Fibroblast of the aortic adventitia (primary cell): Measurements from ENCODE around the gene RBM41. TPM values are rescaled to one million over a fixed set of nuclear protein-coding genes. Genes with fewer than 3 reads are reported as not detected.

Experiments
- DNase-seq: peaks from one replicate; pipeline ENCODE4 v3.0.0-alpha.2; 2010; ENCODE audit warnings: low read depth
- H3K4me3 ChIP-seq: 2 replicates; pipeline ENCODE4 v1.5.1; 2011; ENCODE audit warnings: low read depth, mild to moderate bottlenecking, control low read depth, low read length, moderate library complexity
- CTCF ChIP-seq: IDR thresholded peaks from 2 replicates; pipeline ENCODE4 v1.5.1; 2011; ENCODE audit warnings: mild to moderate bottlenecking, low read length, control low read depth, inconsistent platforms; ENCODE audit not compliant: insufficient read depth
- total RNA-seq: library from RNA; depleted of rRNA; stranded (reverse); fragments of >200 nt; gene quantifications from 2 replicates; pipeline ENCODE4 v1.2.3, GENCODE V29; 2012; ENCODE audit warnings: low replicate concordance

Gene RBM41
- total RNA-seq, 1 donor, result 17.4 TPM

DNA sequence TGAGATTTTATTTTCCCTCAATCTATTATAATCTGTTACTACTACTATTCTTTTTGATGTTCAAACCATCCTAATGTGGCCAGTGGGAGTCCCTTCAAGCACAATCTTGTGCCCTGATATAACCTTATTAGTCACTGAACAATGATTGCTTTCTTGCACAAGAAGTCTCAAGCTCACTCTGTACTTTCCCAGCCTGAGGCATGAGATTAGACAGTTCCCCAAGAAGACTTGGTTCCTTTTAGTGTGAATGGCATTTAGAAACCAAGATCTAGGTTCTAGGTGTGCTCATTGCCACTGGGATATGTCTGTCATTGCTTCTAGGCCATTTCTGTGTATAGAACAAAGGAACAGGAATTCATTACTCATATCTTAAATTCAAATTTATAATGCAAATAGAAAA, 28.0 kb upstream of the RBM41 start:
- TF ChIP-seq CTCF, result no peak
- no peak overlapping the region for H3K4me3 ChIP-seq
- peak; percentile 11 for DNase-seq

DNA sequence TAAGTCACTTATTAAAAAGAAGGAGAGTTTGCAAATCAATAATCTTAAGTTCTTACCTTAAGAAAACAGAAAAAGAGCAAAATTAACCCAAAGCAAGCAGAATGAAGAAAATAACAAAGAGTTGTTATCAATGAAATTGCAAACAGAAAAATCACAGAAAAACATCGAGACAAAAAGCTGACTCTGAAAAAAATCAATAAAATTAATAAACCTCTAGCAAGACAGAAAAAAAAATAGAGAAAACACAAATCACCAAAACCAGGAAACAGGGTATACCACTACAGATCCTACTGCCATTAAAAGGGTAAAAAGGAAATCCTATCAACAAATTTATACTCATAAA, 17.3 kb upstream of the RBM41 start:
- no peak overlapping the region for H3K4me3 ChIP-seq
- DNase-seq, result no peak

DNA sequence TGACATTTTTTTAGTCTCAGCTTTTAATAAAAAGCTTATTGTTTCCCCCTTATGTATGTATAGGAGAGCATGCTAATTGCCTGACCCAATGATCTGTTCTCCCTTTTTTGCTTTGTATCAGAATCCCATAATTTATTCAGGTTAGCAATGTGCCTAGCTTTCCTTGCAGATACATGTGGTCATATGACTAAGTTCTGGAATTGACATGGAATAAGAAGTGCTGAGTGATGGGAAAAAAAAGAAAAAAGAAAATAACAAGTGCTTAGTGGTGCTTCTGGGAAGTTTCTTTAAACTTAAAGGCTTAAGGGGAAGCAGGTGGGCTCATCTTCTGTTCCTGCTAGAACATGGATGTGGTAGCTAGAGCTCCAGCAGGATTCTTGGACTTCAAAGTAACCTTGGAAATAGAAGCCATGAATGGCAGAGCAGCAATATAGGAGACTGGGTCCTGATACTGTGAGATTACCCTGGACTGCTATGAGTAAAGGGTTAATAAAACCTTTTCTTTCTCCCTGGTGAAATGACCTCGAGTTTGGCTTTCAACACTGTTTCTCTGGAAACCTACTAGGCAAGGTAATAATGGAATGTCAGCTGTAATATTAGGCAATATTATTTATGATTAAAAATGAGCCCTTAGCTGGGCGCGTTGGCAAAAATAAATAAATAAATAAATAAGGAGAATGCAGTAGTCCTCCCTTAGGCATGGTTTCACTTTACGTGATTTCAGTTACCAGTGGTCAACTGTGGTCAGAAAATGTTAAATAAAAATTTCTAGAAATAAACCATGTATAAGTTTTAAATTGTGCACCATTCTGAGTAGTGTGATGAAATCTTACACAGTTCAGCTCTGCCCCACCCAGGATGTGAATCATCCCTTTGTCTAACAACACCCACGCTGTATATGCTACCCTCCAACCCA, 16.7 kb upstream of the RBM41 start:
- peak; percentile 75 for DNase-seq
- TF ChIP-seq CTCF, result no peak
- H3K4me3 ChIP-seq, result no peak overlapping the region

More for the DNA sequence above, 17.3 kb upstream of the RBM41 start:
- TF ChIP-seq CTCF, result no peak

GRCh38 chrX:107123750-107124149, 5.1 kb upstream of the RBM41 start:
- H3K4me3 ChIP-seq, result no peak overlapping the region
- DNase-seq, result no peak
- no peak for TF ChIP-seq CTCF

- DNase-seq, result no peak
- H3K4me3 ChIP-seq, result no peak overlapping the region
Measured at GRCh38 chrX:107119283-107119682, 661 bp upstream of the RBM41 start.

DNA sequence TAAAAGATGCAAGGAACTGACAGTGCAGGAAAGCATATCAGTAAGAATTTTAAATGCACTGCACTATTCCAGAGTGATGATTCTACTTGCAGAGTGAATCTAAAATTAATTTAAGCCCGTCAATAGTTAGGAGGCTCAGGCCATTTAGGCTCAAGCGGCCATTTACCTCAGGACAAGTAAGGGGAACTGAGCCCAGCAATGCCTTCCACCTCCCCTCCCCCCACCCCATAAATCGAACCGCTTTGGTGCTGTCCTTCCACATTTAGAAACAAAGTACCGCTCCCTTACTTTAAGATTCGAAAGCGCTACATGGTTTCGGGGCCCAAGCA, 665 bp downstream of the RBM41 start:
- no peak for TF ChIP-seq CTCF
- DNase-seq, result peak; percentile 7
- H3K4me3 ChIP-seq, result peak overlapping the region; percentile 62

More at GRCh38 chrX:107119283-107119682, 661 bp upstream of the RBM41 start:
- no peak for TF ChIP-seq CTCF

DNA sequence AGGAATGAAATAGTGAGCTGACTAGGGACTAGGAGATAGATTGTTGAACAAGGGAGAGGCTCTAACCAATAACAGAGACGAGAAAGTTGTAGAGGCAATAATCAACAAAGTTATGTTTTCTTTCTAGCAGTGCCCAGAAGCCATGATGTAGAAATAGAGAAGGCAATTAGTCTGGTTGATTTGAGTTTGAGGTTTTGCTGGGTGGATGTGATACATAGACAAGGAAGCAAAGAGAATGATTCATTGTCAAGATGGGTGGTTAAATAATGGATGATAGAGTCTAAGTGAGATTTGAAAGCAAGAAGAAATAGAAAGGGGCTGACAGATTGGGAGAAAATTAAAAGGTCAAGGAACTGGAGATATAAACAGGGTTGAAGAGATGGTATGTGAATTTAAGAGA, 11.2 kb downstream of the RBM41 start:
- DNase-seq, result no peak
- no peak overlapping the region for H3K4me3 ChIP-seq
- no peak for TF ChIP-seq CTCF
